H1 (cell line): ENCODE data around the gene RRM1. TPM values are rescaled to one million over a fixed set of nuclear protein-coding genes. Genes with fewer than 3 reads are reported as not detected.

ENCODE experiments used
- CTCF ChIA-PET: fragments of 300-600 bp; sonication (Branson Sonifier 250); formaldehyde crosslinking; loops from one replicate; lab custom pipeline; 2021; ENCODE audit not compliant: partially characterized antibody; lab: Charles Lee
- POLR2A ChIA-PET: fragments of 300-600 bp; sonication (Branson Sonifier 250); formaldehyde crosslinking; loops from one replicate; lab custom pipeline; 2021; ENCODE audit warnings: inconsistent platforms; ENCODE audit not compliant: partially characterized antibody; lab: Charles Lee
- DNase-seq, 2 experiments: peaks; one replicate each; pipeline versions ENCODE4 v3.0.0 to v3.0.0-alpha.2; 2010 to 2022; ENCODE audit warnings: low spot score in 2 of 2, low read depth in 1 of 2, mixed read lengths in 1 of 2
- FAIRE-seq: peaks from 2 replicates; lab custom pipeline; 2011; peaks lifted over from hg19 to GRCh38; lab: Jason Lieb, UNC
- H2AFZ ChIP-seq: 2 replicates; pipeline ENCODE4 v1.8.1; 2012; ENCODE audit warnings: low read length, inconsistent platforms
- H2AK5ac ChIP-seq: 2 replicates; pipeline ENCODE4 v1.6.1; 2013; ENCODE audit warnings: low read depth, low read length
- H2BK120ac ChIP-seq: replicated peaks from 2 replicates; pipeline ENCODE3; 2013; ENCODE audit warnings: low read depth, low read length, inconsistent platforms
- H2BK12ac ChIP-seq: 2 replicates; pipeline ENCODE4 v1.6.1; 2013; ENCODE audit warnings: low read depth, low read length
- H2BK15ac ChIP-seq: 2 replicates; pipeline ENCODE4 v1.6.1; 2013; ENCODE audit warnings: low read length
- H2BK20ac ChIP-seq: 2 replicates; pipeline ENCODE4 v1.6.1; 2013; ENCODE audit warnings: low read length
- H2BK5ac ChIP-seq: 2 replicates; pipeline ENCODE4 v1.6.1; 2013; ENCODE audit warnings: low read depth, low read length
- H3K14ac ChIP-seq: 2 replicates; pipeline ENCODE4 v1.6.1; 2013; ENCODE audit warnings: inconsistent platforms; ENCODE audit not compliant: insufficient read length
- H3K18ac ChIP-seq: 2 replicates; pipeline ENCODE4 v1.6.1; 2013; ENCODE audit warnings: low read length; ENCODE audit errors: extremely low read depth
- H3K23ac ChIP-seq: 2 replicates; pipeline ENCODE4 v1.6.1; 2013; ENCODE audit warnings: inconsistent platforms; ENCODE audit not compliant: insufficient read length
- H3K23me2 ChIP-seq: 2 replicates; pipeline ENCODE4 v1.6.1; 2013; ENCODE audit warnings: low read depth, low read length
- H3K27ac ChIP-seq: 2 replicates; pipeline ENCODE4 v1.6.1; 2011; ENCODE audit warnings: low read depth, low read length, inconsistent platforms
- H3K27me3 ChIP-seq, 4 experiments: replicated peaks in 1 of 4; 1 replicate in 1 of 4; 2 replicates in 3 of 4; pipeline versions ENCODE4 v1.6.1 to v1.8.1; 2011 to 2013; ENCODE audit warnings: low read length in 3 of 4, mild to moderate bottlenecking in 3 of 4, inconsistent platforms in 2 of 4, mixed read lengths in 2 of 4, moderate library complexity in 1 of 4; ENCODE audit not compliant: control insufficient read depth in 3 of 4, insufficient read depth in 3 of 4; ENCODE audit errors: extremely low read depth in 1 of 4
- H3K36me3 ChIP-seq, 4 experiments: 2 replicates each; pipeline versions ENCODE4 v1.6.1 to v1.8.1; 2011 to 2013; ENCODE audit warnings: mild to moderate bottlenecking in 4 of 4, low read length in 3 of 4, moderate library complexity in 2 of 4, control low read depth in 1 of 4, inconsistent platforms in 1 of 4; ENCODE audit not compliant: insufficient read depth in 4 of 4, control insufficient read depth in 2 of 4
- H3K4ac ChIP-seq: replicated peaks from 2 replicates; pipeline ENCODE3; 2013; ENCODE audit warnings: low read length, low read depth, mixed read lengths, inconsistent platforms; ENCODE audit not compliant: insufficient read length
- H3K4me1 ChIP-seq, 4 experiments: replicated peaks in 1 of 4; 1 replicate in 1 of 4; 2 replicates in 3 of 4; pipeline versions ENCODE4 v1.6.1 to v1.8.1; 2011 to 2013; ENCODE audit warnings: low read length in 3 of 4, inconsistent platforms in 2 of 4, mixed read lengths in 1 of 4; ENCODE audit not compliant: insufficient read depth in 4 of 4, control insufficient read depth in 3 of 4
- H3K4me2 ChIP-seq, 2 experiments: 2 replicates each; pipeline versions ENCODE4 v1.6.1 to v1.8.1; 2011 to 2013; ENCODE audit warnings: low read depth in 2 of 2, low read length in 2 of 2, control low read depth in 1 of 2, inconsistent platforms in 1 of 2, mild to moderate bottlenecking in 1 of 2; ENCODE audit not compliant: insufficient read depth in 1 of 2
- H3K4me3 ChIP-seq, 4 experiments: fragments of 200-600, 300-600 bp in 1 of 4; sonication (generic), shearing (Covaris generic), sonication (Bioruptor Twin) in 1 of 4; 2 replicates each; pipeline versions ENCODE4 v1.5.1 to v1.8.1; 2011 to 2016; ENCODE audit warnings: low read length in 4 of 4, low read depth in 3 of 4, control low read depth in 2 of 4, inconsistent platforms in 2 of 4, mild to moderate bottlenecking in 2 of 4, mixed read lengths in 1 of 4, moderate library complexity in 1 of 4; ENCODE audit not compliant: insufficient read depth in 2 of 4; ENCODE audit errors: extremely low read depth in 1 of 4
- H3K56ac ChIP-seq: replicated peaks from 2 replicates; pipeline ENCODE3; 2013; ENCODE audit warnings: low read depth, mild to moderate bottlenecking, mixed read lengths, low read length, inconsistent platforms; ENCODE audit not compliant: insufficient read length
- H3K79me1 ChIP-seq: 2 replicates; pipeline ENCODE4 v1.6.1; 2013; ENCODE audit warnings: low read depth, low read length, control low read depth
- H3K79me2 ChIP-seq, 2 experiments: 2 replicates each; pipeline versions ENCODE4 v1.6.1 to v1.8.1; 2012 to 2013; ENCODE audit warnings: low read length in 2 of 2, mild to moderate bottlenecking in 2 of 2, inconsistent platforms in 1 of 2; ENCODE audit not compliant: insufficient read depth in 2 of 2, control insufficient read depth in 1 of 2
- H3K9ac ChIP-seq, 4 experiments: replicated peaks in 1 of 4; 1 replicate in 1 of 4; 2 replicates in 3 of 4; pipeline versions ENCODE4 v1.6.1 to v1.8.1; 2011 to 2013; ENCODE audit warnings: low read depth in 3 of 4, low read length in 3 of 4, control low read depth in 2 of 4, mild to moderate bottlenecking in 2 of 4, moderate library complexity in 2 of 4, inconsistent platforms in 1 of 4; ENCODE audit errors: extremely low read depth in 1 of 4
- H3K9me3 ChIP-seq, 2 experiments: 2 replicates each; pipeline versions ENCODE4 v1.6.1 to v1.8.1; 2012 to 2013; ENCODE audit warnings: mild to moderate bottlenecking in 2 of 2, moderate library complexity in 2 of 2, control low read depth in 1 of 2, inconsistent platforms in 1 of 2, low read depth in 1 of 2, low read length in 1 of 2, mixed read lengths in 1 of 2; ENCODE audit not compliant: insufficient read depth in 2 of 2
- H4K20me1 ChIP-seq, 2 experiments: replicated peaks in 1 of 2; 2 replicates each; pipeline versions ENCODE3 to v1.8.1; 2011 to 2013; ENCODE audit warnings: inconsistent platforms in 2 of 2, low read length in 2 of 2, mild to moderate bottlenecking in 1 of 2; ENCODE audit not compliant: insufficient read depth in 2 of 2, control insufficient read depth in 1 of 2
- H4K5ac ChIP-seq: 2 replicates; pipeline ENCODE4 v1.6.1; 2013; ENCODE audit warnings: low read length, low read depth, mixed read lengths, inconsistent platforms; ENCODE audit not compliant: insufficient read length
- H4K8ac ChIP-seq: 2 replicates; pipeline ENCODE4 v1.8.0; 2013; ENCODE audit warnings: mild to moderate bottlenecking, moderate library complexity, low read length, inconsistent platforms; ENCODE audit not compliant: insufficient read depth; ENCODE audit errors: extremely low read depth
- H4K91ac ChIP-seq: replicated peaks from 2 replicates; pipeline ENCODE3; 2013; ENCODE audit warnings: low read length, mixed read lengths, inconsistent platforms; ENCODE audit not compliant: insufficient read length
- KDM1A ChIP-seq: fragments of 200-600, 300-600 bp; sonication (generic); IDR thresholded peaks from 2 replicates; pipeline ENCODE4 v1.7.1; 2016; ENCODE audit warnings: mild to moderate bottlenecking, low read length, borderline replicate concordance
- TAF7 ChIP-seq: optimal IDR thresholded peaks from 2 replicates; pipeline ENCODE3; 2011; ENCODE audit warnings: low read depth, mild to moderate bottlenecking, inconsistent platforms, low read length, moderate library complexity, borderline replicate concordance
- WGBS, 2 experiments: shearing (Covaris generic) in 1 of 2; methylation state at CpG; one replicate each; pipeline versions ENCODE4 v1.1.6 to v1.1.7; 2013 to 2015; ENCODE audit warnings: low lambda C conversion rate in 2 of 2, mixed read lengths in 2 of 2, inconsistent platforms in 1 of 2, low coverage in 1 of 2, missing lambda C conversion rate in 1 of 2; ENCODE audit not compliant: insufficient replicate concordance in 2 of 2, insufficient coverage in 1 of 2, insufficient read length in 1 of 2; ENCODE audit errors: extremely low coverage in 1 of 2, missing lambda C conversion rate in 1 of 2; 5-methylcytosine and 5-hydroxymethylcytosine counted together
- polyA plus RNA-seq, 7 experiments: library from polyadenylated mRNA; depleted of rRNA in 3 of 7; stranded (reverse) in 5 of 7; unstranded in 2 of 7; fragments of >200 nt in 5 of 7; fragments of 200-250 nt in 2 of 7; gene quantifications; 1 replicate in 5 of 7; 2 replicates in 1 of 7; 4 replicates in 1 of 7; pipeline versions ENCODE4 v1.2.1 to v1.2.3, GENCODE V29; 2011 to 2013; ENCODE audit warnings: missing spikeins in 2 of 7, mixed read lengths in 2 of 7
- total RNA-seq: library from RNA; stranded (reverse); fragmentation: NEBNext Ultra II Directional; extraction: Animal tissue kit (Norgen Biotek cat#: 25700); gene quantifications from 2 replicates; pipeline ENCODE4 v1.2.1, GENCODE V29; 2021

Gene RRM1
- total and polyA plus RNA-seq, 2 of the 8 experiments (the other 6 are each of a cell fraction or from before 2014, with no cell fraction given): 63.6 to 126 TPM

DNA sequence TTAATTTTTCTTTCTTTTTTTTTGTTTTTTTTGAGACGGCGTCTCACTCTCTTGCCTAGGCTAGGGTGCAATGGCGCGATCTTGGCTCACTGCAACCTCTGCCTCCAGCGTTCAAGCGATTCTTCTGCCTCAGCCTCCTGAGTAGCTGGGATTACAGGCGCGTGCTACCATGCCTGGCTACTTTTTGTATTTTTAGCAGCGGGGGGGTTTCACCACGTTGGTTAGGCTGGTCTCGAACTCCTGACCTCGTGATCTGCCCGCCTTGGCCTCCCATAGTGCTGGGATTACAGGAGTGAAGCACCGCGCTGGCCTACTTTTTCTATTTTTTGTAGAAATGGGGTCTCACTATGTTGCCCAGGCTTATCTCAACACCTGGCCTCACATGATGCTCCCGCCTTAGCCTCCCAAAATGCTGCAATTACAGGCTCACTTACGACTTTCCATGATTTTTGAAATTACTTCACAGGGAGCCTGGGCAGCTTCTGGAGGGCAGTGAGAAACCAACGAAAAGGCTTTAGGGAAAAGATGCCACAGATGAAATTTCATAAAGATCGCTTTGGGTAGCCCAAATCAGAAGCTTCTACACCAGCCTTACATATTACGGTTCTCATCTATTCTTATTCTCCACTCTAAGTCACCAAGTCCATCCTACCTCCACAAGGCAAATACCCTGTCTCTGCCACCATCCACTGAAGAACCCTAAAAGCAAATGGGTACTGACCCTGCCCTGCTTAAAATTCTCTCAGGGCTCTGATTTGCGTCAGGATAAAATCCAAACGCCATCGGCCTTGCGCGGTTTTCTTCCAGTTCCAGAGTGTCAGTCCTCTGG lies 866 bp upstream of the RRM1 start:
- no peak overlapping the region; the same call in 1 of the 2 replicates for H4K8ac ChIP-seq
- peak overlapping the region; percentile 95 to 99 for H3K4me2 ChIP-seq

More for the DNA sequence above, 866 bp upstream of the RRM1 start:
- no peak overlapping the region for H3K14ac ChIP-seq
- no peak overlapping the region for H2BK12ac ChIP-seq
- H4K20me1 ChIP-seq: peaks cover under 1 to 1% of the 10 kb centered on the region in 2 experiments
- no peaks in the 10 kb centered on the region for H3K9me3 ChIP-seq
- H2AFZ ChIP-seq: peak overlapping the region; percentile 7; the same call in 1 of the 2 replicates
- no peaks in the 10 kb centered on the region for H3K36me3 ChIP-seq
- no peak overlapping the region for H3K4ac ChIP-seq
- no peak for FAIRE-seq
- H2BK120ac ChIP-seq: no peak overlapping the region
- H3K79me2 ChIP-seq: peaks cover 0 to 33% of the 10 kb centered on the region in 2 experiments; a peak in 2 of 4 replicates
- H2BK20ac ChIP-seq: no peak overlapping the region
- H3K4me1 ChIP-seq: peaks cover 0 to 3% (median 2%) of the 10 kb centered on the region in 4 experiments; a peak in 3 of 7 replicates
- no peak for DNase-seq
- peak overlapping the region; percentile 74 to 92 (median 88) for H3K4me3 ChIP-seq
- H3K27me3 ChIP-seq: no peaks in the 10 kb centered on the region
- H2BK5ac ChIP-seq: no peak overlapping the region; the same call in 1 of the 2 replicates
- H2AK5ac ChIP-seq: no peak overlapping the region
- peak overlapping the region; percentile 73 for H3K56ac ChIP-seq
- no peak overlapping the region for H3K23ac ChIP-seq
- peak overlapping the region in 3 of 4 experiments; percentile 65 to 96 (median 92); a peak in 6 of 7 replicates for H3K9ac ChIP-seq
- H3K18ac ChIP-seq: peak overlapping the region; percentile 36; the same call in 1 of the 2 replicates
- H3K23me2 ChIP-seq: peaks cover 4% of the 10 kb centered on the region; the same call in 1 of the 2 replicates
- CTCF ChIA-PET: no interaction called here
- WGBS, 2 experiments: 71 to 100% methylated on average over 2 to 25 of the region's 25 CpGs
- no peak overlapping the region for H4K91ac ChIP-seq
- peak overlapping the region; percentile 93; the same call in 1 of the 2 replicates for H3K27ac ChIP-seq
- H2BK15ac ChIP-seq: no peak overlapping the region
- POLR2A ChIA-PET: interaction anchor here (1.0 kb wide), 1 partner anchor 22 kb away, joined by 3 read pairs; no protein-coding TSS in a partner anchor
- H3K79me1 ChIP-seq: peaks cover 2% of the 10 kb centered on the region; the same call in 1 of the 2 replicates
- TF ChIP-seq KDM1A: peak; percentile 49; the same call in 1 of the 2 replicates
- TF ChIP-seq TAF7: no peak
- H4K5ac ChIP-seq: peak overlapping the region; percentile 63
